Trophoblast cell (in vitro differentiated cells and primary cell): ENCODE data around the gene EML2.

Experiments
- DNase-seq, 2 donors: peaks; one replicate each; pipeline ENCODE4 v3.0.0-alpha.2; 2016
- H2AFZ ChIP-seq: 2 replicates; pipeline ENCODE4 v1.6.1; 2013; ENCODE audit warnings: low read length, moderate library complexity, mild to moderate bottlenecking; ENCODE audit not compliant: insufficient read depth, poor library complexity
- H2AK5ac ChIP-seq: 2 replicates; pipeline ENCODE4 v1.6.1; 2013; ENCODE audit warnings: mild to moderate bottlenecking, low read length
- H2BK120ac ChIP-seq: 2 replicates; pipeline ENCODE4 v1.6.1; 2013; ENCODE audit warnings: low read length, mild to moderate bottlenecking, moderate library complexity; ENCODE audit not compliant: insufficient read depth, poor library complexity
- H2BK12ac ChIP-seq: 2 replicates; pipeline ENCODE4 v1.6.1; 2013; ENCODE audit warnings: mild to moderate bottlenecking, low read length, moderate library complexity
- H2BK5ac ChIP-seq: 2 replicates; pipeline ENCODE4 v1.6.1; 2013; ENCODE audit warnings: low read length, low read depth, moderate library complexity, mild to moderate bottlenecking; ENCODE audit not compliant: poor library complexity
- H3K14ac ChIP-seq: 2 replicates; pipeline ENCODE4 v1.6.1; 2013; ENCODE audit warnings: mild to moderate bottlenecking, low read length
- H3K18ac ChIP-seq: 2 replicates; pipeline ENCODE4 v1.6.1; 2013; ENCODE audit warnings: mild to moderate bottlenecking, low read length
- H3K23ac ChIP-seq: 2 replicates; pipeline ENCODE4 v1.6.1; 2013; ENCODE audit warnings: low read length
- H3K27ac ChIP-seq: 2 replicates; pipeline ENCODE4 v1.5.1; 2013; ENCODE audit warnings: low read depth, mild to moderate bottlenecking, inconsistent platforms, low read length, moderate library complexity
- H3K27me3 ChIP-seq: 2 replicates; pipeline ENCODE4 v1.6.1; 2013; ENCODE audit warnings: inconsistent platforms, mild to moderate bottlenecking, low read length, moderate library complexity; ENCODE audit not compliant: insufficient read depth
- H3K36me3 ChIP-seq, 2 experiments: 1 replicate in 1 of 2; 2 replicates in 1 of 2; pipeline ENCODE4 v1.6.1; 2013; ENCODE audit warnings: low read length in 2 of 2, mild to moderate bottlenecking in 2 of 2, moderate library complexity in 1 of 2; ENCODE audit not compliant: insufficient read depth in 2 of 2, control insufficient read depth in 1 of 2
- H3K4ac ChIP-seq: 2 replicates; pipeline ENCODE4 v1.6.1; 2013; ENCODE audit warnings: low read depth, mild to moderate bottlenecking, low read length, moderate library complexity
- H3K4me1 ChIP-seq, 2 experiments: 1 replicate in 1 of 2; 2 replicates in 1 of 2; pipeline ENCODE4 v1.6.1; 2013; ENCODE audit warnings: low read length in 2 of 2, mild to moderate bottlenecking in 2 of 2, moderate library complexity in 1 of 2; ENCODE audit not compliant: insufficient read depth in 2 of 2, control insufficient read depth in 1 of 2
- H3K4me2 ChIP-seq: 2 replicates; pipeline ENCODE4 v1.6.1; 2013; ENCODE audit warnings: inconsistent platforms, mild to moderate bottlenecking, low read length, moderate library complexity
- H3K4me3 ChIP-seq: 2 replicates; pipeline ENCODE4 v1.5.1; 2013; ENCODE audit warnings: mild to moderate bottlenecking, low read depth, low read length, inconsistent platforms
- H3K79me1 ChIP-seq: one replicate; pipeline ENCODE4 v1.6.1; 2013; ENCODE audit warnings: low read length
- H3K79me2 ChIP-seq: 2 replicates; pipeline ENCODE4 v1.6.1; 2013; ENCODE audit warnings: low read length, mild to moderate bottlenecking; ENCODE audit not compliant: control insufficient read depth, insufficient read depth, poor library complexity
- H3K9ac ChIP-seq: 2 replicates; pipeline ENCODE4 v1.6.1; 2013; ENCODE audit warnings: mild to moderate bottlenecking, low read length
- H3K9me3 ChIP-seq: 2 replicates; pipeline ENCODE4 v1.6.1; 2013; ENCODE audit warnings: low read depth, mild to moderate bottlenecking, control low read depth, inconsistent platforms, low read length; ENCODE audit not compliant: insufficient read depth
- H4K12ac ChIP-seq: 2 replicates; pipeline ENCODE4 v1.6.1; 2013; ENCODE audit warnings: low read depth, mild to moderate bottlenecking, low read length, moderate library complexity
- H4K8ac ChIP-seq: 2 replicates; pipeline ENCODE4 v1.6.1; 2013; ENCODE audit warnings: low read depth, mild to moderate bottlenecking, low read length, moderate library complexity
- H4K91ac ChIP-seq: one replicate; pipeline ENCODE4 v1.6.1; 2013; ENCODE audit warnings: low read depth, mild to moderate bottlenecking, low read length, moderate library complexity
- WGBS: extraction: QIAGEN DNeasy Blood & Tissue Kit; methylation state at CpG from one replicate; pipeline ENCODE4 v1.1.7; 2013; ENCODE audit warnings: missing lambda C conversion rate; ENCODE audit not compliant: insufficient read length, insufficient coverage; ENCODE audit errors: extremely low coverage; 5-methylcytosine and 5-hydroxymethylcytosine counted together

Gene EML2

GRCh38 chr19:45613926-45614725 lies 25.1 kb downstream of the EML2 start:
- no peak overlapping the region for H3K27ac ChIP-seq
- no CpG with 5 or more reads among the region's 10 CpGs for WGBS
- peak; percentile 85 to 87 for DNase-seq
- H3K27me3 ChIP-seq = no peaks in the 10 kb centered on the region
- H3K36me3 ChIP-seq = peaks cover 36% of the 10 kb centered on the region in 2 experiments
- H2AK5ac ChIP-seq = no peak overlapping the region
- H4K8ac ChIP-seq = no peak overlapping the region
- H2BK120ac ChIP-seq = no peak overlapping the region
- no peak overlapping the region for H3K4me2 ChIP-seq
- no peak overlapping the region for H3K14ac ChIP-seq
- no peak overlapping the region for H3K4me3 ChIP-seq
- H3K79me1 ChIP-seq = no peaks in the 10 kb centered on the region
- H3K18ac ChIP-seq = no peak overlapping the region
- peak overlapping the region; percentile 5 for H3K23ac ChIP-seq
- no peak overlapping the region for H3K9ac ChIP-seq
- H2AFZ ChIP-seq = no peak overlapping the region
- H3K4me1 ChIP-seq = peaks cover 0 to 8% of the 10 kb centered on the region in 2 experiments
- no peak overlapping the region for H2BK5ac ChIP-seq
- H4K91ac ChIP-seq = no peak overlapping the region
- peaks cover 4% of the 10 kb centered on the region for H3K9me3 ChIP-seq
- no peak overlapping the region for H2BK12ac ChIP-seq
- no peak overlapping the region for H4K12ac ChIP-seq
- no peaks in the 10 kb centered on the region for H3K79me2 ChIP-seq
- H3K4ac ChIP-seq = no peak overlapping the region

GRCh38 chr19:45608948-45609347 lies 30.2 kb downstream of the EML2 start:
- H3K27me3 ChIP-seq = no peaks in the 10 kb centered on the region
- no CpG with 5 or more reads among the region's 6 CpGs for WGBS
- H3K9me3 ChIP-seq = peaks cover 2% of the 10 kb centered on the region
- H3K36me3 ChIP-seq = peaks cover 19 to 21% of the 10 kb centered on the region in 2 experiments
- H3K79me1 ChIP-seq = no peaks in the 10 kb centered on the region
- no peak overlapping the region for H3K14ac ChIP-seq
- H3K18ac ChIP-seq = no peak overlapping the region
- no peak overlapping the region for H2AFZ ChIP-seq
- no peak overlapping the region for H4K91ac ChIP-seq
- peaks cover 0 to 4% of the 10 kb centered on the region in 2 experiments for H3K4me1 ChIP-seq
- H4K8ac ChIP-seq = no peak overlapping the region
- H3K9ac ChIP-seq = no peak overlapping the region
- no peak overlapping the region for H3K23ac ChIP-seq
- no peak overlapping the region for H2BK12ac ChIP-seq
- H2BK120ac ChIP-seq = no peak overlapping the region
- H3K4me2 ChIP-seq = no peak overlapping the region
- no peak overlapping the region for H2AK5ac ChIP-seq
- H2BK5ac ChIP-seq = no peak overlapping the region
- no peak overlapping the region for H3K27ac ChIP-seq
- no peak overlapping the region for H3K4me3 ChIP-seq
- H3K79me2 ChIP-seq = no peaks in the 10 kb centered on the region
- no peak overlapping the region for H4K12ac ChIP-seq
- no peak overlapping the region for H3K4ac ChIP-seq
- no peak for DNase-seq

- Histone ChIP-seq H3K27ac (no peak overlapping the region), H4K12ac (no peak overlapping the region)
- no CpG with 5 or more reads among the region's 28 CpGs for WGBS
These were observed 31.8 kb downstream of the EML2 start for GRCh38 chr19:45607071-45608029.

GRCh38 chr19:45601524-45602374 lies 37.4 kb downstream of the EML2 start, which contains the start of gene GPR4:
TSS of gene GPR4 (minus strand) at chr19:45602212. CDS start at chr19:45591866, 10,346 bp downstream.
- no peak within 1 kb of the TSS for H2BK5ac ChIP-seq
- no peak within 1 kb of the TSS for H3K4me2 ChIP-seq
- H2AFZ ChIP-seq = no peak within 1 kb of the TSS
- H2BK120ac ChIP-seq = no peak within 1 kb of the TSS
- H3K36me3 ChIP-seq = no peaks in the 10 kb centered on the region
- no peak within 1 kb of the TSS for H3K9ac ChIP-seq
- no peak within 1 kb of the TSS for H2AK5ac ChIP-seq
- H3K4me1 ChIP-seq = no peaks in the 10 kb centered on the region
- H3K4ac ChIP-seq = no peak within 1 kb of the TSS
- no peak within 1 kb of the TSS for H4K12ac ChIP-seq
- no peak within 1 kb of the TSS for H4K8ac ChIP-seq
- no peak within 1 kb of the TSS for H3K4me3 ChIP-seq
- no CpG with 5 or more reads among the region's 52 CpGs for WGBS
- no peaks in the 10 kb centered on the region for H3K79me2 ChIP-seq
- no peak within 1 kb of the TSS for H3K27ac ChIP-seq
- H2BK12ac ChIP-seq = no peak within 1 kb of the TSS
- H3K79me1 ChIP-seq = no peaks in the 10 kb centered on the region
- no peak within 1 kb of the TSS for H3K14ac ChIP-seq
- H3K18ac ChIP-seq = no peak within 1 kb of the TSS
- H4K91ac ChIP-seq = no peak within 1 kb of the TSS
- no peak within 1 kb of the TSS for H3K23ac ChIP-seq
- no peak for DNase-seq
- H3K27me3 ChIP-seq = peaks cover 54% of the 10 kb centered on the region
- peaks cover 2% of the 10 kb centered on the region for H3K9me3 ChIP-seq

More at GRCh38 chr19:45607071-45608029, 31.8 kb downstream of the EML2 start:
- H3K79me2 ChIP-seq = no peaks in the 10 kb centered on the region
- H3K14ac ChIP-seq = no peak overlapping the region
- no peak overlapping the region for H2BK5ac ChIP-seq
- H2AK5ac ChIP-seq = no peak overlapping the region
- peaks cover 8 to 10% of the 10 kb centered on the region in 2 experiments for H3K36me3 ChIP-seq
- H4K8ac ChIP-seq = peak overlapping the region; percentile 35
- no peak overlapping the region for H3K4ac ChIP-seq
- no peaks in the 10 kb centered on the region for H3K79me1 ChIP-seq
- no peak overlapping the region for H3K9ac ChIP-seq
- H4K91ac ChIP-seq = peak overlapping the region; percentile 3
- peaks cover 2% of the 10 kb centered on the region for H3K9me3 ChIP-seq
- H3K4me1 ChIP-seq = peaks cover 0 to 4% of the 10 kb centered on the region in 2 experiments
- H3K27me3 ChIP-seq = peaks cover 5% of the 10 kb centered on the region
- no peak overlapping the region for H2BK120ac ChIP-seq
- H3K4me3 ChIP-seq = no peak overlapping the region
- H3K4me2 ChIP-seq = peak overlapping the region; percentile 60
- peak; percentile 64 to 85 for DNase-seq
- H2BK12ac ChIP-seq = no peak overlapping the region
- H2AFZ ChIP-seq = peak overlapping the region; percentile 27
- no peak overlapping the region for H3K18ac ChIP-seq
- no peak overlapping the region for H3K23ac ChIP-seq
